Activated naive CD4-positive, alpha-beta T cell treated with anti-CD3 and anti-CD28 coated beads for 36 hours (primary cell): Measurements from ENCODE around the gene PACRGL. TPM values are rescaled to one million over a fixed set of nuclear protein-coding genes. Genes with fewer than 3 reads are reported as not detected.
"Not testable (repeated sequence)": the region's sequence is repeated elsewhere in the genome, so short reads cannot be mapped to it uniquely, and the experiment has no call there.

Source experiments
- CTCF ChIA-PET: fragments of 350-600 bp; sonication (Branson Sonifier 250); formaldehyde crosslinking; loops from one replicate; lab custom pipeline; 2021; ENCODE audit warnings: antibody characterized with exemption; lab: Charles Lee
- DNase-seq: peaks from one replicate; pipeline ENCODE4 v3.0.0-alpha.2; 2020
- H3K27ac Mint-ChIP-seq: one replicate; pipeline ENCODE4 v1.8.0; 2021; ENCODE audit warnings: mild to moderate bottlenecking, mixed read lengths
- H3K27me3 Mint-ChIP-seq: one replicate; pipeline ENCODE4 v1.8.0; 2021; ENCODE audit warnings: low read depth, mixed read lengths
- H3K36me3 Mint-ChIP-seq: one replicate; pipeline ENCODE4 v1.8.0; 2021; ENCODE audit warnings: low read depth, mixed read lengths
- H3K4me1 Mint-ChIP-seq: one replicate; pipeline ENCODE4 v1.8.0; 2021; ENCODE audit warnings: low read depth, mixed read lengths
- H3K4me3 Mint-ChIP-seq: one replicate; pipeline ENCODE4 v1.8.0; 2021; ENCODE audit warnings: mild to moderate bottlenecking, moderate library complexity, mixed read lengths
- H3K9me3 Mint-ChIP-seq: one replicate; pipeline ENCODE4 v1.8.0; 2021; ENCODE audit warnings: mixed read lengths
- intact Hi-C: fragments of 100-400 bp; cut with micrococcal nuclease; formaldehyde crosslinking; loops from one replicate; pipeline ENCODE4 v1.15.1; 2023
- total RNA-seq, 2 experiments: library from RNA; stranded (reverse); gene quantifications; one replicate each; pipeline ENCODE4 v1.2.3, GENCODE V29; 2021

The PACRGL gene
- total RNA-seq, 2 experiments from 2014 or later, result 13.0 to 13.1 TPM

DNA sequence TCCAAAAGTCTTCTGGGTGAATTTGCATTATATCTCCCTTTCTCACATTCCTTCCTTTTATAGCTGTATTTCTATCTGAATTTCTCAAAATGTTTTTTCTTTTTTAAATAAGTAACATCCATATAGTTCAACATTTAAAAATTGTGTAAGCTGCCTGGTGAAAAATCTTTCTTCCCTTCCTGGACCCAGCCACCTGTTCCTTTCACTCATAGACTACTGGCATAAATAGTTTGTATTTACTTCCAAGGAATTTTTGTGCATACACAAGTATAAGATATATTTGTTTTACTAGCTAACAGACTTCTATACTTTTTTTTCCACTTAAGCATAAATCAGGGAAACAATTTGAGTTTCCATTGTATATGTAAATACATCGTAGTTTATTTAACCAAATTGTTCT is 35.7 kb downstream of the PACRGL start:
- Mint-ChIP-seq H3K36me3 (peaks cover 69% of the 10 kb centered on the region), H3K27ac (no peak overlapping the region), H3K9me3 (peaks cover 33% of the 10 kb centered on the region), H3K4me3 (no peak overlapping the region), H3K4me1 (no peaks in the 10 kb centered on the region), H3K27me3 (no peaks in the 10 kb centered on the region)
- DNase-seq, result no peak
- CTCF ChIA-PET, result no interaction called here
- intact Hi-C loops, result no loop called here

DNA sequence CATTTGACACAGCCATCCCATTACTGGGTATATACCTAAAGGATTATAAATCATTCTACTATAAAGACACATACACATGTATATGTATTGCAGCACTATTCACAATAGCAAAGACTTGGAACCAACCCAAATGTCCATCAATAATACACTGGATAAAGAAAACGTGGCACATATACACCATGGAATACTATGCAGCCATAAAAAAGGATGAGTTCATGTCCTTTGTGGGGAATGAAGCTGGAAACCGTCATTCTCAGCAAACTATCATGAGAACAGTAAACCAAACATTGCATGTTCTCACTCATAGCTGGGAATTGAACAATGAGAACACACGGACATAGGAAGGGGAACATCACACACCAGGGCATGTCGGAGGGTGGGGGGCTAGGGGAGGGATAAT is 45.7 kb downstream of the PACRGL start:
- intact Hi-C loops, H3K27ac Mint-ChIP-seq, H3K27me3 Mint-ChIP-seq, H3K4me3 Mint-ChIP-seq, DNase-seq, CTCF ChIA-PET, H3K4me1 Mint-ChIP-seq: not testable (repeated sequence)
- Mint-ChIP-seq H3K36me3 (peaks cover 33% of the 10 kb centered on the region), H3K9me3 (peaks cover 26% of the 10 kb centered on the region)

DNA sequence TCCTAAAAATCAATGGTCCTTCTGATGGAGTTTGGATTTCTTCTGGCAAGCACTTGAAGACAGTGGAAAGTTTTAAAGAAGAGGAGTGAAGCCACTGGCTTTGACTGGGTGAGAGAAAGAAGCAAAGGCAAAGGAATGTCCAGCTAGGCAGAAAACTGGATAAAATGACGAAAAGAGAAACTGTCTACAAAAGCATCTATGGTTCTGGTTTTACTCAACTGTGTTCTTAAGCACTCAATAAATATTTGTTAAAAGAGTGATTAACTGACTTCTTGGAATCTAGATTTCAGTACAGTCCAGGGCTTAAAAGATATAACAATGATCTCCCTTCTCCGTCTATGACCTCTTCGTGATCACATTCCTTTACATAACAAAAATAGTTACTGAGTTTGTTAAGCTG is 52.4 kb downstream of the PACRGL start:
- Mint-ChIP-seq H3K27me3 (no peaks in the 10 kb centered on the region), H3K4me1 (no peaks in the 10 kb centered on the region), H3K27ac (no peak overlapping the region), H3K9me3 (no peaks in the 10 kb centered on the region), H3K4me3 (no peak overlapping the region), H3K36me3 (peaks cover 37% of the 10 kb centered on the region)
- CTCF ChIA-PET, result no interaction called here
- intact Hi-C loops, result no loop called here
- no peak for DNase-seq

DNA sequence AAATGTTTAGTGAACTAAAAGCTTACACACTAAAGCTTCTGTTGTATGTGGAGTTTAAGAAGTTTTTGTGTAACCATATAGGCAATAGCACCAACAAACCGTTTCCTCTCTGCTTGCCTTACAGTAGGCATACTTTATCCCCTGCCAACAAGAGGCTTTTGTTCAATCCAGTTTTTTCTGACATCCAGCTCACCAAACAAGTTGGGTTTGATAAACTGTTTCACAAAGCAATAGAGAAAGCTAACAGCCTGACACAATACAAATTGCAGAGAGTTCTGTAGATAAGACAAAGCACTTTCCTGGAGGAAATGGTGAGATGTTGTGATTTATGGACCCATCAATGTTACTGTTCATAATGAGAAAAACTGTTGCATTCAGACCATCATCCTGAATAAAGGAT is 53.8 kb downstream of the PACRGL start:
- Mint-ChIP-seq H3K9me3 (no peaks in the 10 kb centered on the region), H3K27me3 (no peaks in the 10 kb centered on the region), H3K36me3 (peaks cover 31% of the 10 kb centered on the region), H3K4me3 (no peak overlapping the region), H3K27ac (no peak overlapping the region), H3K4me1 (no peaks in the 10 kb centered on the region)
- intact Hi-C loops, result no loop called here
- DNase-seq, result no peak
- CTCF ChIA-PET, result no interaction called here

DNA sequence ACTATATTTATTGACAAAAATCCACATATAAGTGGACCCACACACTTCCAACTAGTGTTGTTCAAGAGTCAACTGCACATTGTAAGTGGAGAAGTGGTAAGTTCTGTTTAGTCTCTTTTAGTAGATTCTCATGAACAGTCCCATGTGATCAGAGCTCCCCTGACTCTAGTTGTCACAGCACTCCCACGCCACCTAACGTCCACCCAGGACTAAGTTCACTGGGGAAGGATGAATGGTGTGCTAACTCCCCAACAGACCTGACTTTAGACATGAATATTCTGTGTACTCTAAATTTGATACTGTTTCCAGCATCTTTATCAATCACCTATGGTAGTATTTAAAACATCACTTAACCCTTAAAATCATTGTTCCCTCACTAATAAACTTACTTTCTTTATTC is 59.8 kb downstream of the PACRGL start:
- H3K36me3 Mint-ChIP-seq, result no peaks in the 10 kb centered on the region
- DNase-seq, result no peak
- H3K27me3 Mint-ChIP-seq, result no peaks in the 10 kb centered on the region
- no peak overlapping the region for H3K4me3 Mint-ChIP-seq
- CTCF ChIA-PET, result no interaction called here
- no peaks in the 10 kb centered on the region for H3K4me1 Mint-ChIP-seq
- no peaks in the 10 kb centered on the region for H3K9me3 Mint-ChIP-seq
- no peak overlapping the region for H3K27ac Mint-ChIP-seq
- intact Hi-C loops, result no loop called here

DNA sequence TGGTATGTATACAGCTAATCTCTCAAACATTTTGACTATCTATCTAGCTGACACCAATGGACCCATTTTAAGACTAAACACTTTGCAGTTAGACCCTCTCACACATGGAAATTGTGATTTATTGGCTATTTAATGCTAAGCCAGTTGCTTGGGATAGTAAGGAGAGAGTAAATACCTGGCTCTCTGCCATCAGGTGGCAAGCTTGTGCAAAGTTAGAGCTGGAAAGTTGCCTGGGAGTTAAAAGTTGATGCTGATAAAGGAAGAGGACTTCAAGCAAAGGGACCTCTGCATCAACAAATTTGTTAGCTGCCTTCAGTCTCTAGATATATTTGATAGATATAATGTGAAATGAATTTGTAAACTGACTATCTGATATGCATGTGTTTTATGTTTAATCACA is 61.1 kb downstream of the PACRGL start:
- no peaks in the 10 kb centered on the region for H3K9me3 Mint-ChIP-seq
- CTCF ChIA-PET, result interaction anchor here (1.1 kb wide), 1 partner anchor 13 kb away, joined by 3 read pairs; no protein-coding TSS in a partner anchor
- no peak overlapping the region for H3K4me3 Mint-ChIP-seq
- no peak for DNase-seq
- H3K4me1 Mint-ChIP-seq, result no peaks in the 10 kb centered on the region
- H3K27ac Mint-ChIP-seq, result no peak overlapping the region
- no peaks in the 10 kb centered on the region for H3K36me3 Mint-ChIP-seq
- intact Hi-C loops, result no loop called here
- no peaks in the 10 kb centered on the region for H3K27me3 Mint-ChIP-seq

DNA sequence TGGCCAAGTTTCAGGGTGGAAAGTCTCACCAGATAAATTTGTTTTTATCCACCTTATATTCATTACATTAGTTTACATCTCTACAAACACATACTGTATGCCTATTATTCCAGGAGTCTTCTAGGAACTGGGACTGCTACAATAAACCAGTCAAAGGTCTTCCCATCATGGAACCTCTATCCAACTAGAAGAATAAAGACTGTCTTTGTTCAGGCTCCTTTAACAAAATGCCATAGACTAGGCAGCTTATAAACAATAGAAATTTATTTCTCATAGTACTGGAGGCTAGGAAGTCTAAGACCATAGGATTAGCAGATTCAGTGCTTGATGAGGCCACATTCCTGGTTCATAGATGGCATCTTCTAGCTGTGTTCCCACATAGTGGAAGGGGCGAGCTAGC is 61.6 kb downstream of the PACRGL start:
- no peak overlapping the region for H3K27ac Mint-ChIP-seq
- intact Hi-C loops, result no loop called here
- H3K27me3 Mint-ChIP-seq, result no peaks in the 10 kb centered on the region
- H3K9me3 Mint-ChIP-seq, result no peaks in the 10 kb centered on the region
- H3K36me3 Mint-ChIP-seq, result no peaks in the 10 kb centered on the region
- no peak for DNase-seq
- CTCF ChIA-PET, result interaction anchor here (1.1 kb wide), 1 partner anchor 13 kb away, joined by 3 read pairs; no protein-coding TSS in a partner anchor
- no peak overlapping the region for H3K4me3 Mint-ChIP-seq
- no peaks in the 10 kb centered on the region for H3K4me1 Mint-ChIP-seq

DNA sequence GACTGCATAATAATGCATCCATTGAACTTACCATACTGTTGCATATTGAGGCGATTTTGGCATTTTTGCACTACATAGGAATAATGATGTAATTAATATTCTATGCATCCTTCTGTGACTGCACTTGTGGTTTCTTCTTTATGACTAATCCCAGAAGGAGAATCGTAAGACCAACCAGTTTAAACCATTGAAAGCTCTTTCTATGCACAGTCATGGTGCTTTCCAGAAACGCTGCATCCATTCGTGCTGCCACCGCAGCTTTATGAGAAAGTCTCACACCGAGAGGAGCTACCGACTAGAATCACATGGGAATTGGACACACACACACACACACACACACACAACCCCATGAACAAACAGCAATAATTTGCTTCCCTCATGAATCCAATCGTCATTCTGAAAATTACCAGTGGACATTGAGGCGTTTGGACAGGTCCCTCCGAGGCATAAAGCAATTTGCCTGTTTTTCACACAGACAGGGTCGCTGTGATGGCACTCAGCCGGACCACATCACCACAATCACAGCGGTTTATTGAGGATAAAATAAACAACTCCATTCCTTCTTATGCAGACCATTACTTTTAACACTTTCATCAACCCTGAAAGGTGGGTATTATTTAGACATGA is 64.2 kb downstream of the PACRGL start:
- H3K4me3 Mint-ChIP-seq, result no peak overlapping the region
- intact Hi-C loops, result no loop called here
- H3K9me3 Mint-ChIP-seq, result no peaks in the 10 kb centered on the region
- H3K27ac Mint-ChIP-seq, result no peak overlapping the region
- no peaks in the 10 kb centered on the region for H3K36me3 Mint-ChIP-seq
- DNase-seq, result no peak
- no peaks in the 10 kb centered on the region for H3K27me3 Mint-ChIP-seq
- CTCF ChIA-PET, result interaction anchor here (2.3 kb wide), 1 partner anchor 9 kb away, joined by 6 read pairs; no protein-coding TSS in a partner anchor
- no peaks in the 10 kb centered on the region for H3K4me1 Mint-ChIP-seq

DNA sequence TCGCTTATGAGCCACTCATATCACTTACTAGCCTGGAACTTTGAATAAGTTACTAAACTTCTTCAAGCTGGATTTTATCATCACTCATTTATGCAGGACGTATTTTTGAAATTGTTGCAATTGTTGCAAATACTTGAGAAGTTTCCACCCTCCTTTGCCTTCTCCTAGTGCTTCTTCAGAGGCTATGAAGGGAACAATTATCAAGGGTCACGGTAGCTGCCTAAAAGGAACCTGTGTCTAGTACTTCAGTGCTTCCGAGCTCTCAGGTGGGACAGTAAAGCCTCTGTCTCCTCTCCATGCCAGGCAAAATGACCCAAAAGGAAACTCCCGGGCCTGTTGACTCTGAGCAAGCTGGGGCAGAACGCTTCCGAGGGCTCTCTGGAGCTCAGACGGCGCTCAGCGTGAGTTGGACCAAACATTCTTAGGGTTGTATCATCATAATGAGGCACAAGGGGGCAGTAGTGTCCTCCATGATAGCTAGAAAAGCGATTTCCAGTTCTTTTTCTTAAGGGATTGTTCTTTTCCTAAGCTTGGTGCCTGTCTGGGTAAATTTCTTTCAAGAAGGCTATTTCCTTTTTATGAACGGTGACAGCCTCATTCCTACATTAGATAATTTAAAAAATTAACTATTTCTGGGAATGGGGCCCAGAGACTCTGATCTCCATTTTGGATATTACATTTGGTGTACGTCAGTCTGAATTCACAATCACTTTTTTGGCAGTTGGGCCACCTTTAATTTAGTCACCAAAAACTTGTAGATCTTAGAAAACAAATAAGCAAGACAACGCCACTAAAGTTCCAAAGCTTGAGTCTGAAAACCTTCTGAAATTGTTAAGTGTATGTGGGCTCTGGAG is 73.1 kb downstream of the PACRGL start:
- Mint-ChIP-seq H3K9me3 (peaks cover 4% of the 10 kb centered on the region), H3K36me3 (peaks cover 1% of the 10 kb centered on the region), H3K27me3 (peaks cover 4% of the 10 kb centered on the region), H3K4me3 (no peak overlapping the region), H3K4me1 (peaks cover 2% of the 10 kb centered on the region), H3K27ac (no peak overlapping the region)
- intact Hi-C loops, result loop anchor here (1.0 kb wide), 3 partner anchors 362 to 995 kb away; no protein-coding TSS in a partner anchor
- DNase-seq, result peak; percentile 38
- CTCF ChIA-PET, result interaction anchor here (0.5 to 2.5 kb wide), 10 partner anchors 9 to 995 kb away, joined by 3 to 16 read pairs (median 4); no protein-coding TSS in a partner anchor

DNA sequence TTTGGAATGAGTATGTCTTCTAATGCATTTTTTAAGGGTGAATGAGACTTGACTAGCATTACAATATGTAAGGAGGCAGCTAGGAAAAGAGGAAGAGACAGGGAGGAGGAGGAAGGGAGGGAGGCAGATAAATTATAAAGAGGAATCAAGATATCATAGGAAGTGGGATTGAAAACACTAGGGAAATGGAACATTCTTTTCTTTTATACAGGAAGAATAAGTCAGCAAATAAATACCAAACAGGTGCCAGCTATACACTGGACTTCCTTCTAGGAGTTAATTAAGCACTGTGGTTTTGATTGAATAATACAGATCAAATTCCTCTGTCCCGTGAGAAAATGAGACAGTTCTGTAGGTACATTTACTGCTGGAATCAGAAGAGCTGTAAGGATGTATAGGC is 78.6 kb downstream of the PACRGL start:
- no peak overlapping the region for H3K4me3 Mint-ChIP-seq
- H3K4me1 Mint-ChIP-seq, result no peaks in the 10 kb centered on the region
- H3K27me3 Mint-ChIP-seq, result peaks cover 4% of the 10 kb centered on the region
- H3K36me3 Mint-ChIP-seq, result peaks cover 1% of the 10 kb centered on the region
- H3K27ac Mint-ChIP-seq, result no peak overlapping the region
- peaks cover 24% of the 10 kb centered on the region for H3K9me3 Mint-ChIP-seq
- intact Hi-C loops, result no loop called here
- no peak for DNase-seq
- CTCF ChIA-PET, result no interaction called here

DNA sequence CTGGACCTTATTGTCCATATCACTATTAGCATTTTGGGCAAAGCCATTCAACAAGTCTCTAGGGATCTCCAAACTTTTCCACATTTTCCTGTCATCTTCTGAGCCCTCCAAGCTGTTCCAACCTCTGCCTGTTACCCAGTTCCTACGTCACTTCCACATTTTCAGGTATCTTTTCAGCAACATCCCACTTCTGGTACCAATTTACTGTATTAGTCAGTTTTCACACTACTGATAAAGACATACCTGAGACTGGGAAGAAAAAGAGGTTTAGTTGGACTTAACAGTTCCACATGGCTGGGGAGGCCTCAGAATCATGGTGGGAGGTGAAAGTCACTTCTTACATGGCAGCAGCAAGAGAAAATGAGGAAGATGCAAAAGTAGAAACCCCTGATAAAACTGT is 82.9 kb downstream of the PACRGL start:
- CTCF ChIA-PET, result not testable (repeated sequence)

DNA sequence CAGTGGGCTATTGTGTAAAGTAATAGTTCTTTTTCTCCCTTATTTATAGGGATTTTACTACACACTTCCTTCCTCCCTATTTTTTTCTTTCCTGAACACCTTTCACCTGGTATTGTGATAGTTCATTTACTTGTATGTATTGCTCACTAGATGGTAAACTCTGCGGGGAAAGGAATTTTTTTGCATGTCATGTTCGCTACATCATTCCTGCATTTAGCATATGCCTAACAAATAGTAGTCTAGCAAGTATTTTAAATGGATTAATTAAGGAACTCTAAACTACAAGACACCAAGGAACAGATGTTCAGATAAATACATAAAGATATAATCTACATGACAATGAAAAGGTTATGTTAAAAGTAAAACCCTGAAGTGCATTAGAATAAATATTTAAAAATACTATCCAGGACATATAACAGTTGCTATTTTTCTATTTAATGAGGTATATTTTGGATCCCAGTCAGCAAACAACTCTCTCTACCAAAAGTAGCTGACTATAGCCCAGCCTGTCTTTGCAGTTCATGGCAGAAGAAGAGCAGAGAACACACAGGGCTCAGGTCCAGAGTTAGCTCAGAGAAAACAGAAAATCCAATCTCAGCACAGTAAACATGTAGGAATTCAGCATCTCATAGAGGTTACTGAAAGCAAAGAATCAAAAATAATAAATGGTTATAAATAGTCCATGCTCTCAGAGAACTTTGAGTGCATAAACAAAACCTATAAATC is 87.8 kb downstream of the PACRGL start:
- H3K27me3 Mint-ChIP-seq, result peaks cover 5% of the 10 kb centered on the region
- peaks cover 5% of the 10 kb centered on the region for H3K9me3 Mint-ChIP-seq
- DNase-seq, result no peak
- no peak overlapping the region for H3K27ac Mint-ChIP-seq
- H3K4me1 Mint-ChIP-seq, result no peaks in the 10 kb centered on the region
- no peaks in the 10 kb centered on the region for H3K36me3 Mint-ChIP-seq
- no peak overlapping the region for H3K4me3 Mint-ChIP-seq
- intact Hi-C loops, result no loop called here
- CTCF ChIA-PET, result interaction anchor here (1.4 kb wide), 1 partner anchor 14 kb away, joined by 5 read pairs; no protein-coding TSS in a partner anchor

More for the DNA sequence above, 82.9 kb downstream of the PACRGL start:
- DNase-seq, H3K4me3 Mint-ChIP-seq, H3K36me3 Mint-ChIP-seq, H3K27ac Mint-ChIP-seq, H3K27me3 Mint-ChIP-seq, H3K4me1 Mint-ChIP-seq, intact Hi-C loops: not testable (repeated sequence)
- H3K9me3 Mint-ChIP-seq, result peaks cover 20% of the 10 kb centered on the region
